Measurements from ENCODE around the gene NUDT16L1. TPM values are rescaled to one million over a fixed set of nuclear protein-coding genes. Genes with fewer than 3 reads are reported as not detected.

Gene NUDT16L1
- polyA plus RNA-seq, 1 donor from 2014 or later: 125 TPM

GRCh38 chr16:4655801-4656200 is 37.6 kb upstream of the NUDT16L1 start:
- Histone ChIP-seq H3K27ac (ENCODE audit: low read length) (no peak overlapping the region), H3K4me2 (ENCODE audit: low read length) (no peak overlapping the region), H3K9ac (ENCODE audit: low read length) (no peak overlapping the region), H3K9me2 (ENCODE audit: insufficient read depth, low read length) (no peaks in the 10 kb centered on the region), H3K79me2 (replicated peaks; ENCODE audit: insufficient read depth, low read length) (no peaks in the 10 kb centered on the region), H2AFZ (ENCODE audit: low read depth, low read length) (no peak overlapping the region), H3F3A (ENCODE audit: insufficient read depth, low read length, poor library complexity, severe bottlenecking) (no peaks in the 10 kb centered on the region), H3K9me3 (ENCODE audit: low read length) (no peaks in the 10 kb centered on the region), H3K36me3 (ENCODE audit: insufficient read depth, low read length) (no peaks in the 10 kb centered on the region), H3K27me3 (ENCODE audit: insufficient read depth, low read depth, low read length) (no peaks in the 10 kb centered on the region), H4K20me1 (ENCODE audit: insufficient read depth) (no peaks in the 10 kb centered on the region), H3K4me3 (ENCODE audit: low read length) (no peak overlapping the region)
- TF ChIP-seq TAF1 (IDR thresholded peaks at IDR 0.05; ENCODE audit: low read depth) (no peak), REST (IDR thresholded peaks at IDR 0.05; ENCODE audit: borderline replicate concordance) (no peak), EP300 (conservative IDR thresholded peaks at IDR 0.05; ENCODE audit: poor library complexity, severe bottlenecking) (no peak), CTCF (IDR thresholded peaks at IDR 0.05; ENCODE audit: poor library complexity, severe bottlenecking) (no peak), EZH2 (IDR thresholded peaks at IDR 0.05; ENCODE audit: borderline replicate concordance, insufficient read depth, low read length, poor library complexity, severe bottlenecking) (no peak), MXI1 (conservative IDR thresholded peaks at IDR 0.05; ENCODE audit: poor library complexity, severe bottlenecking) (no peak), POLR2AphosphoS5 (IDR thresholded peaks at IDR 0.05) (no peak), RAD21 (conservative IDR thresholded peaks at IDR 0.05) (no peak), SMC3 (conservative IDR thresholded peaks at IDR 0.05; ENCODE audit: poor library complexity) (no peak)

- Histone ChIP-seq H2AFZ (ENCODE audit: low read depth, low read length) (no peak overlapping the region), H3K27ac (ENCODE audit: low read length) (no peak overlapping the region), H3K9me2 (ENCODE audit: insufficient read depth, low read length) (no peaks in the 10 kb centered on the region), H4K20me1 (ENCODE audit: insufficient read depth) (no peaks in the 10 kb centered on the region), H3K4me2 (ENCODE audit: low read length) (no peak overlapping the region), H3F3A (ENCODE audit: insufficient read depth, low read length, poor library complexity, severe bottlenecking) (no peaks in the 10 kb centered on the region), H3K9ac (ENCODE audit: low read length) (no peak overlapping the region), H3K9me3 (ENCODE audit: low read length) (no peaks in the 10 kb centered on the region), H3K36me3 (ENCODE audit: insufficient read depth, low read length) (no peaks in the 10 kb centered on the region), H3K27me3 (ENCODE audit: insufficient read depth, low read depth, low read length) (no peaks in the 10 kb centered on the region), H3K4me3 (ENCODE audit: low read length) (no peak overlapping the region), H3K79me2 (replicated peaks; ENCODE audit: insufficient read depth, low read length) (no peaks in the 10 kb centered on the region)
- no peak for TF ChIP-seq CTCF (IDR thresholded peaks at IDR 0.05; ENCODE audit: poor library complexity, severe bottlenecking)
- no peak for TF ChIP-seq MXI1 (conservative IDR thresholded peaks at IDR 0.05; ENCODE audit: poor library complexity, severe bottlenecking)
These were observed 37.1 kb upstream of the NUDT16L1 start for GRCh38 chr16:4656221-4656620.
